K562 (cell line): ENCODE data around the gene ACADSB. TPM values are rescaled to one million over a fixed set of nuclear protein-coding genes. Genes with fewer than 3 reads are reported as not detected.

Experiments
- ATAC-seq: fragments of 200-7000 bp; cut with Tn5 transposase; 3 replicates; pipeline ENCODE4 v1.9.1; 2020; ENCODE audit warnings: moderate library complexity
- BruUV-seq: library from RNA; stranded (reverse); fragments of 400-500 nt; replicated peaks from 2 replicates; lab custom pipeline; 2021; lab: Mats Ljungman, UMichigan
- CTCF ChIA-PET: fragments of 300-600 bp; formaldehyde crosslinking; extraction: SDS; loops from one replicate; lab custom pipeline; 2021; ENCODE audit warnings: low intra/inter-chr PET ratio; lab: Yijun Ruan, JAX
- POLR2A ChIA-PET: fragments of 300-600, 350-650 bp; sonication (Branson Sonifier 250); formaldehyde crosslinking; extraction: SDS; loops from one replicate; lab custom pipeline; 2021; ENCODE audit warnings: antibody characterized with exemption, inconsistent platforms; lab: Yijun Ruan, JAX
- DNase-seq, 4 experiments: peaks; one replicate each; pipeline versions ENCODE4 v3.0.0 to v3.0.0-alpha.2; 2011 to 2018; ENCODE audit warnings: low spot score in 3 of 4, mixed read lengths in 3 of 4; ENCODE audit errors: extremely low read depth in 1 of 4
- FAIRE-seq: peaks from 2 replicates; lab custom pipeline; 2011; peaks lifted over from hg19 to GRCh38; lab: Jason Lieb, UNC
- H2AFZ ChIP-seq: 2 replicates; pipeline ENCODE4 v1.6.0; 2011; ENCODE audit warnings: low read depth, low read length, control low read depth, inconsistent platforms
- H3K27ac ChIP-seq: fragments of 200-600 bp; 3 replicates; pipeline ENCODE4 v1.8.0; 2011; ENCODE audit warnings: low read depth, mild to moderate bottlenecking, control low read depth, inconsistent platforms, low read length, moderate library complexity, mixed read lengths; ENCODE audit errors: extremely low read depth
- H3K27me3 ChIP-seq, 2 experiments: fragments of 300-600 bp in 1 of 2; 2 replicates in 1 of 2; 3 replicates in 1 of 2; pipeline versions ENCODE4 v1.6.0 to v1.8.0; 2011; ENCODE audit warnings: inconsistent platforms in 2 of 2, low read length in 2 of 2, mild to moderate bottlenecking in 1 of 2, mixed read lengths in 1 of 2, moderate library complexity in 1 of 2; ENCODE audit not compliant: control insufficient read depth in 2 of 2, insufficient read depth in 2 of 2
- H3K36me3 ChIP-seq: fragments of 300-600 bp; 3 replicates; pipeline ENCODE4 v1.8.0; 2011; ENCODE audit warnings: mild to moderate bottlenecking, low read length, inconsistent platforms; ENCODE audit not compliant: control insufficient read depth, insufficient read depth
- H3K4me1 ChIP-seq, 2 experiments: fragments of 200-600 bp in 1 of 2; replicated peaks in 1 of 2; 2 replicates in 1 of 2; 3 replicates in 1 of 2; pipeline versions ENCODE4 v1.5.1 to v1.8.0; 2011; ENCODE audit warnings: inconsistent platforms in 2 of 2, low read length in 2 of 2, mild to moderate bottlenecking in 1 of 2, mixed read lengths in 1 of 2, moderate library complexity in 1 of 2; ENCODE audit not compliant: control insufficient read depth in 2 of 2, insufficient read depth in 2 of 2
- H3K4me2 ChIP-seq: 2 replicates; pipeline ENCODE4 v1.6.1; 2011; ENCODE audit warnings: low read length, control low read depth, inconsistent platforms, mixed read lengths; ENCODE audit not compliant: insufficient read depth
- H3K4me3 ChIP-seq: fragments of 200-600 bp; sonication (generic), shearing (Covaris generic); 2 replicates; pipeline ENCODE4 v1.5.1; 2016; ENCODE audit warnings: control low read depth, inconsistent platforms
- H3K79me2 ChIP-seq: fragments of 200-600 bp; 3 replicates; pipeline ENCODE4 v1.8.0; 2011; ENCODE audit warnings: low read length, inconsistent platforms; ENCODE audit not compliant: control insufficient read depth, insufficient read depth
- H3K9ac ChIP-seq, 2 experiments: 2 replicates each; pipeline versions ENCODE4 v1.6.0 to v1.6.1; 2011; ENCODE audit warnings: low read depth in 2 of 2, low read length in 2 of 2, control low read depth in 1 of 2, inconsistent platforms in 1 of 2, mild to moderate bottlenecking in 1 of 2, mixed read lengths in 1 of 2; ENCODE audit not compliant: insufficient read depth in 1 of 2
- H3K9me1 ChIP-seq: one replicate; pipeline ENCODE4 v1.6.0; 2011; ENCODE audit warnings: inconsistent platforms, mild to moderate bottlenecking, low read length, moderate library complexity; ENCODE audit not compliant: control insufficient read depth, insufficient read depth
- H3K9me3 ChIP-seq: replicated peaks from 2 replicates; pipeline ENCODE4 v1.5.1; 2011; ENCODE audit warnings: low read depth, low read length, inconsistent platforms; ENCODE audit not compliant: control insufficient read depth, insufficient read depth
- H4K20me1 ChIP-seq: replicated peaks from 2 replicates; pipeline ENCODE4 v1.6.1; 2011; ENCODE audit warnings: low read length, inconsistent platforms, mixed read lengths; ENCODE audit not compliant: control insufficient read depth, insufficient read depth
- CAMTA2 ChIP-seq: fragments of 250-450 bp; sonication (Bioruptor Pico); conservative IDR thresholded peaks from 2 replicates; pipeline ENCODE4 v1.5.1; 2022
- ESRRB ChIP-seq: fragments of 250-450 bp; sonication (Bioruptor Pico); IDR thresholded peaks from 2 replicates; pipeline ENCODE4 v1.5.0; 2020; ENCODE audit warnings: mild to moderate bottlenecking, moderate library complexity, borderline replicate concordance
- KLF10 ChIP-seq: fragments of 250-450 bp; sonication (Bioruptor Pico); IDR thresholded peaks from 2 replicates; pipeline ENCODE4 v1.6.1; 2021; ENCODE audit warnings: matching md5 sums
- MIER1 ChIP-seq: fragments of 450-650 bp; IDR thresholded peaks from 2 replicates; pipeline ENCODE4 v1.6.1; 2016; ENCODE audit warnings: antibody characterized with exemption, mild to moderate bottlenecking, low read depth
- NCOA1 ChIP-seq: fragments of 450-650 bp; IDR thresholded peaks from 2 replicates; pipeline ENCODE4 v1.6.1; 2016; ENCODE audit warnings: low read depth
- POLR3A ChIP-seq: IDR thresholded peaks from 2 replicates; pipeline ENCODE4 v1.6.1; 2011; ENCODE audit warnings: borderline replicate concordance, mild to moderate bottlenecking, moderate library complexity; ENCODE audit not compliant: insufficient read length, insufficient read depth; ENCODE audit errors: extremely low read depth
- POU5F1 ChIP-seq: fragments of 150-350 bp; IDR thresholded peaks from 2 replicates; pipeline ENCODE4 v1.6.1; 2014; ENCODE audit warnings: borderline replicate concordance, low read length, low read depth, mild to moderate bottlenecking; ENCODE audit not compliant: partially characterized antibody
- SREBF1 ChIP-seq: fragments of 150-350 bp; IDR thresholded peaks from 2 replicates; pipeline ENCODE4 v1.6.1; 2014; ENCODE audit warnings: antibody characterized with exemption, low read depth, low read length, borderline replicate concordance
- ZNF184 ChIP-seq: sonication (generic); formaldehyde crosslinking; IDR thresholded peaks from 2 replicates; pipeline ENCODE4 v1.5.0; 2020; ENCODE audit warnings: missing genetic modification reagents
- ZNF224 ChIP-seq: sonication (generic); formaldehyde crosslinking; IDR thresholded peaks from 2 replicates; pipeline ENCODE4 v1.8.0; 2022; ENCODE audit warnings: mild to moderate bottlenecking, missing genetic modification reagents
- ZNF311 ChIP-seq: fragments of 250-450 bp; sonication (Bioruptor Pico); IDR thresholded peaks from 2 replicates; pipeline ENCODE4 v1.4.0; 2020; ENCODE audit warnings: mild to moderate bottlenecking, moderate library complexity
- ZNF444 ChIP-seq: fragments of 250-450 bp; sonication (Bioruptor Pico); IDR thresholded peaks from 2 replicates; pipeline ENCODE4 v1.4.0; 2020; ENCODE audit warnings: mild to moderate bottlenecking, moderate library complexity
- ZNF717 ChIP-seq: fragments of 250-450 bp; sonication (Bioruptor Pico); IDR thresholded peaks from 2 replicates; pipeline ENCODE4 v1.5.0; 2021
- WGBS: fragments of 100-300 bp; shearing (Covaris generic); methylation state at CpG from one replicate; pipeline ENCODE4 v1.1.6; 2016; ENCODE audit warnings: low coverage, mixed read lengths; ENCODE audit not compliant: insufficient coverage; ENCODE audit errors: missing lambda C conversion rate; 5-methylcytosine and 5-hydroxymethylcytosine counted together
- in situ Hi-C: fragments of 300-500 bp; cut with MboI; formaldehyde crosslinking; loops from 4 replicates; pipeline ENCODE4 v1.15.0; 2018; ENCODE audit warnings: inconsistent platforms, mixed read lengths
- intact Hi-C: fragments of 100-400 bp; cut with micrococcal nuclease; formaldehyde crosslinking; loops from 2 replicates; pipeline ENCODE4 v1.14.2; 2022
- polyA plus RNA-seq, 8 experiments: library from polyadenylated mRNA; depleted of rRNA in 4 of 8; stranded (reverse) in 5 of 8; unstranded in 3 of 8; fragments of >200 nt; fragmentation: Nextera tagmentation in 2 of 8; fragmentation: Illumina TruSeq in 1 of 8; extraction: Ambion mirVana in 2 of 8; extraction: Trizol in 1 of 8; gene quantifications; 2 replicates each; pipeline versions ENCODE4 v1.2.1 to v1.2.3, GENCODE V29; 2011 to 2014; ENCODE audit warnings: inconsistent platforms in 1 of 8, missing spikeins in 1 of 8
- total RNA-seq, 7 experiments: library from RNA; depleted of rRNA in 6 of 7; stranded (reverse); fragments of >200 nt in 6 of 7; fragmentation: Illumina TruSeq in 2 of 7; extraction: Trizol in 2 of 7; gene quantifications; 2 replicates each; pipeline versions ENCODE4 v1.2.1 to v1.2.3, GENCODE V29; 2011 to 2021; ENCODE audit warnings: low replicate concordance in 1 of 7
- TF ChIP-seq, protein P1 (sequence below): fragments of 450-650 bp; conservative IDR thresholded peaks from 2 replicates; pipeline ENCODE4 v1.6.1; 2016; ENCODE audit warnings: missing genetic modification characterization, low read depth, mild to moderate bottlenecking, control low read depth, missing compliant biosample characterization
- TF ChIP-seq, protein P2 (sequence below), 2 experiments: IDR thresholded peaks; 2 replicates each; pipeline ENCODE4 v1.6.1; 2011; ENCODE audit warnings: borderline replicate concordance in 1 of 2, control low read depth in 1 of 2, low read depth in 1 of 2, low read length in 1 of 2, mild to moderate bottlenecking in 1 of 2, mixed read lengths in 1 of 2, moderate library complexity in 1 of 2; ENCODE audit not compliant: insufficient read depth in 1 of 2, insufficient read length in 1 of 2, poor library complexity in 1 of 2, severe bottlenecking in 1 of 2; ENCODE audit errors: extremely low read depth in 1 of 2
- TF ChIP-seq, protein P3 (sequence below): fragments of 250-450 bp; sonication (Bioruptor Pico); IDR thresholded peaks from 2 replicates; pipeline ENCODE4 v1.8.0; 2021; ENCODE audit warnings: moderate library complexity, mild to moderate bottlenecking, inconsistent platforms
- TF ChIP-seq, protein P4 (sequence below): sonication (generic); formaldehyde crosslinking; IDR thresholded peaks from 2 replicates; pipeline ENCODE4 v1.9.0; 2022; ENCODE audit warnings: mild to moderate bottlenecking, missing genetic modification reagents

Gene ACADSB
- total and polyA plus RNA-seq, 9 of the 15 experiments (the other 6 are each of a cell fraction or from before 2014, with no cell fraction given), result 2.9 to 9.1 (median 5.8) TPM

DNA sequence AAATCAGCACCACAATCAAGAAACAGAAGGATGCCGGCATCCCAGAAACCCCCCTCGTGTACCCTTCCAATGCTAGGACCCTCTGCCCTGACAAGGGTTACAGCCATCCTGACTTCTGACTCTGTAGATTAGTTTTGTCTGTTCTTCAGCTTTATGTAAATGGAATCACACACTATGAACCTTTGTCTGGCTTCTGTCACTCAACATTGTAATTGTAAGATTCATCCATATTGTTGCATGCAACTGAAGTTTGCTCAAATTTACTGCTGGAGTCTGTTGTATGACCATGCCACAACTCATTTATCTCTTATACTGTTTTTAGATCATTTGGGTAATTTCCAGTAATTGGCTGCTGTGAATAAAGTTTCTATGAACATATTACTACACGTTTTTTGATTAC lies 8.7 kb upstream of the ACADSB start:
- 59% methylated on average over 3 of the region's 3 CpGs for WGBS
- in situ Hi-C loops, result no loop called here
- POLR2A ChIA-PET, result interaction anchor here (1.3 to 1.9 kb wide), 3 partner anchors 7 to 14 kb away, joined by 3 to 9 read pairs (median 7); partner anchors contain the start of gene ACADSB
- TF ChIP-seq CAMTA2 (CRISPR knock-in tag) (no peak), POU5F1 (no peak), POLR3A (no peak), ZNF444 (CRISPR knock-in tag) (no peak), MIER1 (no peak), NCOA1 (no peak), SREBF1 (no peak), ZNF184 (CRISPR knock-in tag) (no peak), KLF10 (CRISPR knock-in tag) (no peak), ZNF224 (CRISPR knock-in tag) (no peak), ZNF311 (no peak), ESRRB (CRISPR knock-in tag) (no peak), ZNF717 (CRISPR knock-in tag) (no peak)
- TF ChIP-seq, protein P1, sequence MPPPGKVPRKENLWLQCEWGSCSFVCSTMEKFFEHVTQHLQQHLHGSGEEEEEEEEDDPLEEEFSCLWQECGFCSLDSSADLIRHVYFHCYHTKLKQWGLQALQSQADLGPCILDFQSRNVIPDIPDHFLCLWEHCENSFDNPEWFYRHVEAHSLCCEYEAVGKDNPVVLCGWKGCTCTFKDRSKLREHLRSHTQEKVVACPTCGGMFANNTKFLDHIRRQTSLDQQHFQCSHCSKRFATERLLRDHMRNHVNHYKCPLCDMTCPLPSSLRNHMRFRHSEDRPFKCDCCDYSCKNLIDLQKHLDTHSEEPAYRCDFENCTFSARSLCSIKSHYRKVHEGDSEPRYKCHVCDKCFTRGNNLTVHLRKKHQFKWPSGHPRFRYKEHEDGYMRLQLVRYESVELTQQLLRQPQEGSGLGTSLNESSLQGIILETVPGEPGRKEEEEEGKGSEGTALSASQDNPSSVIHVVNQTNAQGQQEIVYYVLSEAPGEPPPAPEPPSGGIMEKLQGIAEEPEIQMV, result no peak
- TF ChIP-seq, protein P2, sequence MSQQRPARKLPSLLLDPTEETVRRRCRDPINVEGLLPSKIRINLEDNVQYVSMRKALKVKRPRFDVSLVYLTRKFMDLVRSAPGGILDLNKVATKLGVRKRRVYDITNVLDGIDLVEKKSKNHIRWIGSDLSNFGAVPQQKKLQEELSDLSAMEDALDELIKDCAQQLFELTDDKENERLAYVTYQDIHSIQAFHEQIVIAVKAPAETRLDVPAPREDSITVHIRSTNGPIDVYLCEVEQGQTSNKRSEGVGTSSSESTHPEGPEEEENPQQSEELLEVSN (IDR thresholded peaks at IDR 0.05; ENCODE audit: borderline replicate concordance in 1 of 2, extremely low read depth in 1 of 2, insufficient read depth in 1 of 2, insufficient read length in 1 of 2, low read depth in 1 of 2, low read length in 1 of 2, poor library complexity in 1 of 2, severe bottlenecking in 1 of 2), result no peak
- TF ChIP-seq, protein P3, sequence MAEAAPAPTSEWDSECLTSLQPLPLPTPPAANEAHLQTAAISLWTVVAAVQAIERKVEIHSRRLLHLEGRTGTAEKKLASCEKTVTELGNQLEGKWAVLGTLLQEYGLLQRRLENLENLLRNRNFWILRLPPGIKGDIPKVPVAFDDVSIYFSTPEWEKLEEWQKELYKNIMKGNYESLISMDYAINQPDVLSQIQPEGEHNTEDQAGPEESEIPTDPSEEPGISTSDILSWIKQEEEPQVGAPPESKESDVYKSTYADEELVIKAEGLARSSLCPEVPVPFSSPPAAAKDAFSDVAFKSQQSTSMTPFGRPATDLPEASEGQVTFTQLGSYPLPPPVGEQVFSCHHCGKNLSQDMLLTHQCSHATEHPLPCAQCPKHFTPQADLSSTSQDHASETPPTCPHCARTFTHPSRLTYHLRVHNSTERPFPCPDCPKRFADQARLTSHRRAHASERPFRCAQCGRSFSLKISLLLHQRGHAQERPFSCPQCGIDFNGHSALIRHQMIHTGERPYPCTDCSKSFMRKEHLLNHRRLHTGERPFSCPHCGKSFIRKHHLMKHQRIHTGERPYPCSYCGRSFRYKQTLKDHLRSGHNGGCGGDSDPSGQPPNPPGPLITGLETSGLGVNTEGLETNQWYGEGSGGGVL (CRISPR knock-in tag), result no peak
- TF ChIP-seq, protein P4, sequence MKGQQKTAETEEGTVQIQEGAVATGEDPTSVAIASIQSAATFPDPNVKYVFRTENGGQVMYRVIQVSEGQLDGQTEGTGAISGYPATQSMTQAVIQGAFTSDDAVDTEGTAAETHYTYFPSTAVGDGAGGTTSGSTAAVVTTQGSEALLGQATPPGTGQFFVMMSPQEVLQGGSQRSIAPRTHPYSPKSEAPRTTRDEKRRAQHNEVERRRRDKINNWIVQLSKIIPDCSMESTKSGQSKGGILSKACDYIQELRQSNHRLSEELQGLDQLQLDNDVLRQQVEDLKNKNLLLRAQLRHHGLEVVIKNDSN (CRISPR knock-in tag), result no peak

More for the DNA sequence above, 8.7 kb upstream of the ACADSB start:
- Histone ChIP-seq H3K9ac (no peak overlapping the region), H3K9me1 (no peaks in the 10 kb centered on the region), H4K20me1 (no peaks in the 10 kb centered on the region), H2AFZ (no peak overlapping the region), H3K9me3 (no peaks in the 10 kb centered on the region), H3K79me2 (peaks cover 55% of the 10 kb centered on the region), H3K4me2 (no peak overlapping the region), H3K36me3 (peaks cover 38% of the 10 kb centered on the region), H3K27me3 (no peaks in the 10 kb centered on the region), H3K4me1 (peaks cover 0 to 3% of the 10 kb centered on the region in 2 experiments; a peak in 2 of 5 replicates), H3K4me3 (no peak overlapping the region), H3K27ac (no peak overlapping the region)
- DNase-seq (no peak), FAIRE-seq (no peak), ATAC-seq (no peak)
- no TSS peak for BruUV-seq
- CTCF ChIA-PET, result no interaction called here
- intact Hi-C loops, result no loop called here
